Endothelial cell of umbilical vein (primary cell): ENCODE results near the gene FOXJ3. TPM values are rescaled to one million over a fixed set of nuclear protein-coding genes. Genes with fewer than 3 reads are reported as not detected.

Experiments
- BruUV-seq: library from RNA; stranded (reverse); fragments of 400-500 nt; replicated peaks from 2 replicates; lab custom pipeline; 2021; lab: Mats Ljungman, UMichigan
- CTCF ChIA-PET: fragments of 300-600, 350-600 bp; sonication (Branson Sonifier 250); formaldehyde crosslinking; loops from one replicate; lab custom pipeline; 2021; ENCODE audit warnings: antibody characterized with exemption, inconsistent platforms; lab: Charles Lee
- POLR2A ChIA-PET: fragments of 300-600, 350-600 bp; sonication (Branson Sonifier 250); formaldehyde crosslinking; loops from one replicate; lab custom pipeline; 2021; ENCODE audit warnings: antibody characterized with exemption, inconsistent platforms; lab: Charles Lee
- DNase-seq: peaks from one replicate; pipeline ENCODE4 v3.0.0-alpha.2; 2011; ENCODE audit warnings: low read depth, low spot score
- FAIRE-seq: peaks from 2 replicates; lab custom pipeline; 2011; peaks lifted over from hg19 to GRCh38; lab: Jason Lieb, UNC
- H2AFZ ChIP-seq: 2 replicates; pipeline ENCODE4 v1.6.0; 2012; ENCODE audit warnings: low read depth, low read length, control low read depth, inconsistent platforms
- H3K27ac ChIP-seq: 2 replicates; pipeline ENCODE4 v1.5.1; 2011; ENCODE audit warnings: low read depth, mild to moderate bottlenecking, control low read depth, low read length, moderate library complexity; ENCODE audit not compliant: insufficient read depth
- H3K27me3 ChIP-seq, 2 experiments: 2 replicates each; pipeline versions ENCODE4 v1.6.0 to v1.6.1; 2011; ENCODE audit warnings: low read length in 2 of 2, mixed read lengths in 1 of 2; ENCODE audit not compliant: control insufficient read depth in 2 of 2, insufficient read depth in 2 of 2
- H3K36me3 ChIP-seq, 2 experiments: 2 replicates in 1 of 2; 3 replicates in 1 of 2; pipeline ENCODE4 v1.5.1; 2011; ENCODE audit warnings: low read length in 2 of 2, mild to moderate bottlenecking in 1 of 2, moderate library complexity in 1 of 2; ENCODE audit not compliant: control insufficient read depth in 2 of 2, insufficient read depth in 2 of 2; ENCODE audit errors: extremely low read depth in 1 of 2
- H3K4me1 ChIP-seq: 3 replicates; pipeline ENCODE4 v1.5.1; 2011; ENCODE audit warnings: mild to moderate bottlenecking, low read length; ENCODE audit not compliant: control insufficient read depth, insufficient read depth; ENCODE audit errors: extremely low read depth
- H3K4me2 ChIP-seq: 2 replicates; pipeline ENCODE4 v1.6.1; 2011; ENCODE audit warnings: low read length, control low read depth, mixed read lengths; ENCODE audit not compliant: insufficient read depth
- H3K4me3 ChIP-seq, 3 experiments: fragments of 200-600 bp in 1 of 3; sonication (generic), shearing (Covaris generic) in 1 of 3; replicated peaks in 1 of 3; 2 replicates each; pipeline ENCODE4 v1.5.1; 2011 to 2016; ENCODE audit warnings: control low read depth in 3 of 3, low read length in 3 of 3, mild to moderate bottlenecking in 2 of 3, inconsistent platforms in 1 of 3, low read depth in 1 of 3, moderate library complexity in 1 of 3; ENCODE audit not compliant: insufficient read depth in 1 of 3
- H3K79me2 ChIP-seq: 2 replicates; pipeline ENCODE4 v1.6.0; 2012; ENCODE audit warnings: low read length, inconsistent platforms; ENCODE audit not compliant: control insufficient read depth, insufficient read depth
- H3K9ac ChIP-seq: replicated peaks from 2 replicates; pipeline ENCODE3; 2011; ENCODE audit warnings: low read length, control low read depth; ENCODE audit not compliant: insufficient read depth; ENCODE audit errors: extremely low read depth
- H3K9me1 ChIP-seq: replicated peaks from 3 replicates; pipeline ENCODE4 v1.6.0; 2011; ENCODE audit warnings: mild to moderate bottlenecking, low read length; ENCODE audit not compliant: control insufficient read depth, insufficient read depth; ENCODE audit errors: extremely low read depth
- H3K9me3 ChIP-seq: replicated peaks from 2 replicates; pipeline ENCODE4 v1.5.1; 2012; ENCODE audit warnings: low read length, inconsistent platforms; ENCODE audit not compliant: control insufficient read depth, insufficient read depth
- H4K20me1 ChIP-seq: replicated peaks from 2 replicates; pipeline ENCODE3; 2011; ENCODE audit warnings: mild to moderate bottlenecking, low read length; ENCODE audit not compliant: control insufficient read depth, insufficient read depth; ENCODE audit errors: extremely low read depth
- EZH2 ChIP-seq: IDR thresholded peaks from 2 replicates; pipeline ENCODE4 v1.6.1; 2012; ENCODE audit warnings: borderline replicate concordance, low read depth, mild to moderate bottlenecking, moderate library complexity, low read length, inconsistent platforms; ENCODE audit not compliant: severe bottlenecking
- FOS ChIP-seq: IDR thresholded peaks from 2 replicates; pipeline ENCODE4 v1.6.1; 2011; ENCODE audit warnings: mild to moderate bottlenecking, low read length, moderate library complexity, borderline replicate concordance; ENCODE audit not compliant: insufficient read depth
- GATA2 ChIP-seq: IDR thresholded peaks from 2 replicates; pipeline ENCODE4 v1.7.0; 2011; ENCODE audit warnings: low read depth, mild to moderate bottlenecking, moderate library complexity, mixed read lengths, low read length; ENCODE audit not compliant: insufficient read length, insufficient read depth
- JUN ChIP-seq: IDR thresholded peaks from 2 replicates; pipeline ENCODE4 v1.6.1; 2011; ENCODE audit warnings: borderline replicate concordance, low read depth; ENCODE audit not compliant: insufficient read length, insufficient read depth
- MAX ChIP-seq: IDR thresholded peaks from 2 replicates; pipeline ENCODE4 v1.6.1; 2011; ENCODE audit not compliant: insufficient read depth, insufficient read length
- MYC ChIP-seq: IDR thresholded peaks from one replicate; pipeline ENCODE4 v1.6.1; 2011; ENCODE audit warnings: mild to moderate bottlenecking, low read depth, low read length
- POLR2A ChIP-seq: IDR thresholded peaks from 2 replicates; pipeline ENCODE4 v1.6.1; 2012; ENCODE audit warnings: low read depth, mild to moderate bottlenecking, control low read depth, low read length
- POLR2AphosphoS5 ChIP-seq: IDR thresholded peaks from 2 replicates; pipeline ENCODE4 v1.6.1; 2012; ENCODE audit warnings: low read depth, mild to moderate bottlenecking, control low read depth, low read length, moderate library complexity; ENCODE audit not compliant: insufficient read depth
- dilution Hi-C: fragments of 300-500 bp; cut with MboI; formaldehyde crosslinking; loops from one replicate; pipeline ENCODE4 v1.15.0; 2019; ENCODE audit warnings: low sequenced_read_pairs; ENCODE audit not compliant: extremely low pct_ligation_motif_present
- intact Hi-C: fragments of 100-400 bp; cut with micrococcal nuclease; formaldehyde crosslinking; loops from one replicate; pipeline ENCODE4 v1.10.0; 2022
- polyA plus RNA-seq, 4 experiments: library from polyadenylated mRNA; depleted of rRNA in 3 of 4; stranded (reverse) in 3 of 4; unstranded in 1 of 4; fragments of >200 nt; gene quantifications; 2 replicates each; pipeline versions ENCODE4 v1.2.1 to v1.2.3, GENCODE V29; 2011 to 2012; ENCODE audit warnings: missing spikeins in 1 of 4
- total RNA-seq: library from RNA; stranded (reverse); gene quantifications from 2 replicates; pipeline ENCODE4 v1.2.3, GENCODE V29; 2021
- TF ChIP-seq, protein P1 (sequence below), 2 donors: IDR thresholded peaks; 1 replicate in 1 of 2; 2 replicates in 1 of 2; pipeline ENCODE4 v1.5.1; 2011; ENCODE audit warnings: low read length in 2 of 2, mild to moderate bottlenecking in 2 of 2, moderate library complexity in 2 of 2, control low read depth in 1 of 2, inconsistent platforms in 1 of 2, low read depth in 1 of 2; ENCODE audit not compliant: insufficient read depth in 1 of 2; ENCODE audit errors: extremely low read depth in 1 of 2

The FOXJ3 gene
- total and polyA plus RNA-seq, 2 donors (not counting 3 experiments of a cell fraction or from before 2014, with no cell fraction given), result 34.7 to 38.8 TPM

DNA sequence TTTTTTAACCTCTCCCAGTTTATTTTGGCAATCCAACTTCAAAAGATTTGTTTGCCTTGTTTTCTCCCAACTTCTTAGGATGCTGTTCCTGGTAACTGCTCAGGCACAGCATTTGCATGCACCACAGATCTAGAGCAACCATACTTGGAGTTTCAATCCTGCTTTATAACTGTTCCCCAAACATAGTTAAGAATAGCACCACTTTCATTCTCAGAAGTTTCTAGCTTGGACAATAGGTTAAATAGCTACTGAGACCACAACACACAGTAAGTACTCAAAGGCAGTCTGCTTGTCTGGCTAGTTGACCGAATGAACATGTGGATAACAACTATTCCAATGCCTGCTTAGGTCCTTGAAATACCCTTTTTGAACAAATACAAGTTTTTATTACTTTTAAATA, 76.8 kb downstream of the FOXJ3 start:
- FAIRE-seq (no peak), DNase-seq (no peak)
- Histone ChIP-seq H4K20me1 (peaks cover 7% of the 10 kb centered on the region), H3K27ac (no peak overlapping the region), H3K4me2 (no peak overlapping the region), H3K4me1 (no peaks in the 10 kb centered on the region), H2AFZ (no peak overlapping the region), H3K9me3 (no peaks in the 10 kb centered on the region), H3K4me3 (no peak overlapping the region), H3K79me2 (peaks cover 51% of the 10 kb centered on the region), H3K9me1 (no peaks in the 10 kb centered on the region), H3K36me3 (no peaks in the 10 kb centered on the region), H3K9ac (no peak overlapping the region), H3K27me3 (no peaks in the 10 kb centered on the region)
- ChIA-PET POLR2A (no interaction called here), CTCF (interaction anchor here (0.8 kb wide), 2 partner anchors 44 to 84 kb away, joined by 3 read pairs; no protein-coding TSS in a partner anchor)
- dilution Hi-C loops, result no loop called here
- intact Hi-C loops, result no loop called here
- TF ChIP-seq EZH2, result no peak
- TF ChIP-seq POLR2AphosphoS5, result no peak
- TF ChIP-seq MYC, result no peak
- TF ChIP-seq POLR2A, result no peak
- TF ChIP-seq, protein P1, sequence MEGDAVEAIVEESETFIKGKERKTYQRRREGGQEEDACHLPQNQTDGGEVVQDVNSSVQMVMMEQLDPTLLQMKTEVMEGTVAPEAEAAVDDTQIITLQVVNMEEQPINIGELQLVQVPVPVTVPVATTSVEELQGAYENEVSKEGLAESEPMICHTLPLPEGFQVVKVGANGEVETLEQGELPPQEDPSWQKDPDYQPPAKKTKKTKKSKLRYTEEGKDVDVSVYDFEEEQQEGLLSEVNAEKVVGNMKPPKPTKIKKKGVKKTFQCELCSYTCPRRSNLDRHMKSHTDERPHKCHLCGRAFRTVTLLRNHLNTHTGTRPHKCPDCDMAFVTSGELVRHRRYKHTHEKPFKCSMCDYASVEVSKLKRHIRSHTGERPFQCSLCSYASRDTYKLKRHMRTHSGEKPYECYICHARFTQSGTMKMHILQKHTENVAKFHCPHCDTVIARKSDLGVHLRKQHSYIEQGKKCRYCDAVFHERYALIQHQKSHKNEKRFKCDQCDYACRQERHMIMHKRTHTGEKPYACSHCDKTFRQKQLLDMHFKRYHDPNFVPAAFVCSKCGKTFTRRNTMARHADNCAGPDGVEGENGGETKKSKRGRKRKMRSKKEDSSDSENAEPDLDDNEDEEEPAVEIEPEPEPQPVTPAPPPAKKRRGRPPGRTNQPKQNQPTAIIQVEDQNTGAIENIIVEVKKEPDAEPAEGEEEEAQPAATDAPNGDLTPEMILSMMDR (IDR thresholded peaks at IDR 0.05; ENCODE audit: extremely low read depth in 1 of 2, insufficient read depth in 1 of 2, low read depth in 1 of 2, low read length in 2 of 2), result no peak
- no peak for TF ChIP-seq MAX
- no peak for TF ChIP-seq GATA2
- no peak for TF ChIP-seq FOS
- TF ChIP-seq JUN, result no peak
- BruUV-seq, result no TSS peak
